WTC11 (cell line): ENCODE measurements around the gene SND1. TPM values are rescaled to one million over a fixed set of nuclear protein-coding genes. Genes with fewer than 3 reads are reported as not detected.

Experiments used
- ATAC-seq: fragments of 200-7000 bp; cut with Tn5 transposase; 2 replicates; pipeline ENCODE4 v1.10.0; 2021; ENCODE audit warnings: mild to moderate bottlenecking, moderate library complexity
- CTCF ChIA-PET: fragments of 300-600 bp; sonication (Branson Sonifier 250); formaldehyde crosslinking; loops from one replicate; lab custom pipeline; 2021; ENCODE audit warnings: antibody characterized with exemption; lab: Charles Lee
- POLR2A ChIA-PET: fragments of 350-600 bp; sonication (Branson Sonifier 250); formaldehyde crosslinking; loops from one replicate; lab custom pipeline; 2021; ENCODE audit warnings: antibody characterized with exemption; lab: Charles Lee
- DNase-seq: peaks from one replicate; pipeline ENCODE4 v3.0.0; 2021; ENCODE audit warnings: low spot score
- H3K27ac Mint-ChIP-seq: 2 replicates; pipeline ENCODE4 v1.8.0; 2021; ENCODE audit warnings: mixed read lengths
- H3K27me3 Mint-ChIP-seq: 2 replicates; pipeline ENCODE4 v1.8.0; 2021; ENCODE audit warnings: low read depth, mild to moderate bottlenecking, moderate library complexity, mixed read lengths
- H3K36me3 Mint-ChIP-seq: 2 replicates; pipeline ENCODE4 v1.8.0; 2021; ENCODE audit warnings: mixed read lengths
- H3K4me1 Mint-ChIP-seq: 2 replicates; pipeline ENCODE4 v1.8.0; 2022; ENCODE audit warnings: mixed read lengths
- H3K4me3 Mint-ChIP-seq: 2 replicates; pipeline ENCODE4 v1.8.0; 2021; ENCODE audit warnings: mild to moderate bottlenecking, moderate library complexity, mixed read lengths
- H3K9me3 Mint-ChIP-seq: 2 replicates; pipeline ENCODE4 v1.8.0; 2021; ENCODE audit warnings: mixed read lengths
- ATF1 ChIP-seq: sonication (generic); formaldehyde crosslinking; IDR thresholded peaks from 2 replicates; pipeline ENCODE4 v1.8.1; 2023; ENCODE audit warnings: mild to moderate bottlenecking, moderate library complexity, missing genetic modification reagents
- ATF3 ChIP-seq: sonication (generic); formaldehyde crosslinking; conservative IDR thresholded peaks from 2 replicates; pipeline ENCODE4 v1.8.1; 2022; ENCODE audit warnings: mild to moderate bottlenecking, missing genetic modification reagents
- CDX4 ChIP-seq: fragments of 250-450 bp; sonication (Bioruptor Pico); IDR thresholded peaks from 2 replicates; pipeline ENCODE4 v1.9.0; 2021; ENCODE audit warnings: moderate library complexity, mild to moderate bottlenecking, inconsistent platforms, borderline replicate concordance
- CTCF ChIP-seq: fragments of 200-600 bp; IDR thresholded peaks from 2 replicates; pipeline ENCODE4 v1.8.0; 2022; ENCODE audit warnings: antibody characterized with exemption
- ESRRA ChIP-seq: sonication (generic); formaldehyde crosslinking; IDR thresholded peaks from 2 replicates; pipeline ENCODE4 v1.8.1; 2022; ENCODE audit warnings: mild to moderate bottlenecking, missing genetic modification reagents, borderline replicate concordance
- FOXP1 ChIP-seq: sonication (generic); formaldehyde crosslinking; IDR thresholded peaks from 2 replicates; pipeline ENCODE4 v1.8.0; 2022; ENCODE audit warnings: missing genetic modification reagents, mild to moderate bottlenecking, moderate library complexity, borderline replicate concordance
- GABPB1 ChIP-seq: sonication (generic); formaldehyde crosslinking; IDR thresholded peaks from 2 replicates; pipeline ENCODE4 v1.8.1; 2023; ENCODE audit warnings: mild to moderate bottlenecking, missing genetic modification reagents
- HMGXB4 ChIP-seq: sonication (generic); formaldehyde crosslinking; IDR thresholded peaks from 2 replicates; pipeline ENCODE4 v1.8.1; 2023; ENCODE audit warnings: mild to moderate bottlenecking, moderate library complexity, missing genetic modification reagents
- NR1H2 ChIP-seq: sonication (generic); formaldehyde crosslinking; IDR thresholded peaks from 2 replicates; pipeline ENCODE4 v1.9.0; 2021; ENCODE audit warnings: mild to moderate bottlenecking, moderate library complexity, missing genetic modification reagents
- PRRX2 ChIP-seq: fragments of 250-450 bp; sonication (Bioruptor Pico); IDR thresholded peaks from 2 replicates; pipeline ENCODE4 v1.8.0; 2021; ENCODE audit warnings: mild to moderate bottlenecking
- RELA ChIP-seq: sonication (generic); formaldehyde crosslinking; IDR thresholded peaks from 2 replicates; pipeline ENCODE4 v1.8.1; 2022; ENCODE audit warnings: missing genetic modification reagents, mild to moderate bottlenecking, borderline replicate concordance
- RORB ChIP-seq: fragments of 250-450 bp; sonication (Bioruptor Pico); IDR thresholded peaks from 2 replicates; pipeline ENCODE4 v1.9.0; 2021; ENCODE audit warnings: mild to moderate bottlenecking
- TCF7 ChIP-seq: sonication (generic); formaldehyde crosslinking; IDR thresholded peaks from 2 replicates; pipeline ENCODE4 v1.8.0; 2022; ENCODE audit warnings: mild to moderate bottlenecking, low read depth, missing genetic modification reagents, moderate library complexity
- USF1 ChIP-seq: sonication (generic); formaldehyde crosslinking; IDR thresholded peaks from 2 replicates; pipeline ENCODE4 v1.8.0; 2022; ENCODE audit warnings: mild to moderate bottlenecking, missing genetic modification reagents
- ZBTB43 ChIP-seq: sonication (generic); formaldehyde crosslinking; IDR thresholded peaks from 2 replicates; pipeline ENCODE4 v1.8.1; 2023; ENCODE audit warnings: mild to moderate bottlenecking, missing genetic modification reagents
- ZNF232 ChIP-seq: sonication (generic); formaldehyde crosslinking; IDR thresholded peaks from 2 replicates; pipeline ENCODE4 v1.8.0; 2022; ENCODE audit warnings: mild to moderate bottlenecking, missing genetic modification reagents
- ZNF423 ChIP-seq: fragments of 250-450 bp; sonication (Bioruptor Pico); IDR thresholded peaks from 2 replicates; pipeline ENCODE4 v2.1.2; 2022; ENCODE audit warnings: mild to moderate bottlenecking, moderate library complexity
- ZSCAN18 ChIP-seq: fragments of 250-450 bp; sonication (Bioruptor Pico); IDR thresholded peaks from 2 replicates; pipeline ENCODE4 v2.1.2; 2022; ENCODE audit warnings: mild to moderate bottlenecking, moderate library complexity
- total RNA-seq: library from RNA; stranded (reverse); gene quantifications from 3 replicates; pipeline ENCODE4 v1.2.3, GENCODE V29; 2021

SND1 gene
- total RNA-seq, 1 experiment from 2014 or later, result 261 TPM

GRCh38 chr7:128034825-128035224 lies 382.8 kb downstream of the SND1 start (continued):
- no peak for TF ChIP-seq CDX4 (CRISPR knock-in tag)
- TF ChIP-seq CTCF, result no peak
- no peak for TF ChIP-seq NR1H2 (CRISPR knock-in tag)
- TF ChIP-seq TCF7, result no peak
- TF ChIP-seq ATF1 (CRISPR knock-in tag), result no peak
- no peak for TF ChIP-seq ESRRA (CRISPR knock-in tag)
- TF ChIP-seq, all 79 proteins: peak for 0

GRCh38 chr7:128035712-128036111 lies 383.7 kb downstream of the SND1 start:
- H3K4me1 Mint-ChIP-seq, result peaks cover 9% of the 10 kb centered on the region
- TF ChIP-seq ATF3 (CRISPR knock-in tag) (no peak), FOXP1 (no peak), RELA (CRISPR knock-in tag) (no peak), ESRRA (CRISPR knock-in tag) (no peak), ZBTB43 (CRISPR knock-in tag) (no peak), RORB (CRISPR knock-in tag) (no peak)
- no peak overlapping the region for H3K27ac Mint-ChIP-seq
- no peaks in the 10 kb centered on the region for H3K9me3 Mint-ChIP-seq
- ChIA-PET CTCF (interaction anchor here (0.6 to 4.4 kb wide), 19 partner anchors 9 to 243 kb away, joined by 3 to 58 read pairs (median 4); no protein-coding TSS in a partner anchor), POLR2A (interaction anchor here (1.0 kb wide), 1 partner anchor 170 kb away, joined by 3 read pairs; no protein-coding TSS in a partner anchor)
- no peak overlapping the region for H3K4me3 Mint-ChIP-seq
- DNase-seq (no peak), ATAC-seq (peak; percentile 41)
- H3K36me3 Mint-ChIP-seq, result no peaks in the 10 kb centered on the region
- H3K27me3 Mint-ChIP-seq, result peaks cover 18% of the 10 kb centered on the region

- ChIA-PET POLR2A (interaction anchor here (1.0 kb wide), 1 partner anchor 170 kb away, joined by 3 read pairs; no protein-coding TSS in a partner anchor), CTCF (interaction anchor here (0.6 to 4.4 kb wide), 19 partner anchors 9 to 244 kb away, joined by 3 to 58 read pairs (median 4); no protein-coding TSS in a partner anchor)
- Mint-ChIP-seq H3K27ac (no peak overlapping the region), H3K9me3 (no peaks in the 10 kb centered on the region), H3K4me3 (no peak overlapping the region), H3K27me3 (peaks cover 18% of the 10 kb centered on the region), H3K4me1 (peaks cover 12% of the 10 kb centered on the region), H3K36me3 (no peaks in the 10 kb centered on the region)
- ATAC-seq (no peak), DNase-seq (no peak)
- TF ChIP-seq ZSCAN18 (CRISPR knock-in tag) (no peak), FOXP1 (no peak), ZNF423 (CRISPR knock-in tag) (no peak), PRRX2 (CRISPR knock-in tag) (no peak), GABPB1 (no peak), ZNF232 (CRISPR knock-in tag) (no peak), HMGXB4 (CRISPR knock-in tag) (no peak), USF1 (no peak), CTCF (no peak)
Measured at GRCh38 chr7:128036226-128036940, 384.4 kb downstream of the SND1 start.
